Neuronal stem cell (in vitro differentiated cells): ENCODE data around the gene RNF220.
A peak's percentile ranks its signal among the peaks of the same experiment; 100 is the strongest.

Source experiments
- DNase-seq: peaks from one replicate; pipeline ENCODE4 v3.0.0-alpha.2; 2013; ENCODE audit warnings: low spot score
- H2AFZ ChIP-seq: one replicate; pipeline ENCODE4 v1.6.1; 2013; ENCODE audit warnings: mild to moderate bottlenecking, low read length, inconsistent platforms
- H2AK5ac ChIP-seq: 2 replicates; pipeline ENCODE4 v1.6.1; 2013; ENCODE audit warnings: low read depth, mild to moderate bottlenecking, inconsistent platforms, low read length, moderate library complexity, mixed read lengths
- H2BK120ac ChIP-seq: 2 replicates; pipeline ENCODE4 v1.6.1; 2013; ENCODE audit warnings: low read depth, mild to moderate bottlenecking, inconsistent platforms, low read length, moderate library complexity, mixed read lengths
- H2BK12ac ChIP-seq: one replicate; pipeline ENCODE4 v1.6.1; 2013; ENCODE audit warnings: low read length, inconsistent platforms
- H2BK15ac ChIP-seq: 2 replicates; pipeline ENCODE4 v1.6.1; 2013; ENCODE audit warnings: mild to moderate bottlenecking, low read length, inconsistent platforms, mixed read lengths
- H2BK5ac ChIP-seq: one replicate; pipeline ENCODE4 v1.6.1; 2013; ENCODE audit warnings: inconsistent platforms, mild to moderate bottlenecking, low read length, moderate library complexity
- H3K14ac ChIP-seq: one replicate; pipeline ENCODE4 v1.6.1; 2013; ENCODE audit warnings: low read length, inconsistent platforms
- H3K18ac ChIP-seq: 2 replicates; pipeline ENCODE4 v1.6.1; 2013; ENCODE audit warnings: low read length, inconsistent platforms
- H3K23ac ChIP-seq: 2 replicates; pipeline ENCODE4 v1.6.1; 2013; ENCODE audit warnings: low read depth, mild to moderate bottlenecking, mixed read lengths, low read length, inconsistent platforms; ENCODE audit not compliant: poor library complexity
- H3K27ac ChIP-seq: replicated peaks from 3 replicates; pipeline ENCODE4 v1.5.1; 2013; ENCODE audit warnings: low read length, inconsistent platforms
- H3K27me3 ChIP-seq, 3 experiments: 2 replicates each; pipeline ENCODE4 v1.6.1; 2013; ENCODE audit warnings: low read length in 3 of 3, mild to moderate bottlenecking in 2 of 3, inconsistent platforms in 1 of 3, low read depth in 1 of 3, mixed read lengths in 1 of 3, moderate library complexity in 1 of 3; ENCODE audit not compliant: control insufficient read depth in 3 of 3, insufficient read depth in 3 of 3
- H3K36me3 ChIP-seq, 2 donors: replicated peaks in 1 of 2; 2 replicates each; pipeline ENCODE4 v1.6.1; 2013; ENCODE audit warnings: low read length in 2 of 2; ENCODE audit not compliant: control insufficient read depth in 2 of 2, insufficient read depth in 2 of 2
- H3K4ac ChIP-seq: 2 replicates; pipeline ENCODE4 v1.6.1; 2013; ENCODE audit warnings: inconsistent platforms, mild to moderate bottlenecking, low read length, moderate library complexity
- H3K4me1 ChIP-seq, 2 donors: 1 replicate in 1 of 2; 2 replicates in 1 of 2; pipeline ENCODE4 v1.6.1; 2013; ENCODE audit warnings: low read length in 2 of 2, low read depth in 1 of 2; ENCODE audit not compliant: control insufficient read depth in 2 of 2, insufficient read depth in 1 of 2
- H3K4me2 ChIP-seq: one replicate; pipeline ENCODE4 v1.6.1; 2013; ENCODE audit warnings: mild to moderate bottlenecking, low read length, inconsistent platforms; ENCODE audit not compliant: insufficient read depth, poor library complexity, severe bottlenecking
- H3K4me3 ChIP-seq, 2 donors: 2 replicates each; pipeline ENCODE4 v1.5.1; 2013; ENCODE audit warnings: low read length in 2 of 2, mild to moderate bottlenecking in 2 of 2, inconsistent platforms in 1 of 2, moderate library complexity in 1 of 2
- H3K79me1 ChIP-seq: one replicate; pipeline ENCODE4 v1.6.1; 2013; ENCODE audit warnings: low read depth, mild to moderate bottlenecking, inconsistent platforms, low read length, moderate library complexity
- H3K9ac ChIP-seq: one replicate; pipeline ENCODE4 v1.6.1; 2013; ENCODE audit warnings: mild to moderate bottlenecking, low read depth, low read length, inconsistent platforms; ENCODE audit not compliant: poor library complexity
- H3K9me3 ChIP-seq, 2 donors: replicated peaks in 1 of 2; 2 replicates each; pipeline versions ENCODE3 to v1.6.1; 2013; ENCODE audit warnings: low read length in 2 of 2, mild to moderate bottlenecking in 2 of 2, inconsistent platforms in 1 of 2, low read depth in 1 of 2, mixed read lengths in 1 of 2, moderate library complexity in 1 of 2; ENCODE audit not compliant: control insufficient read depth in 2 of 2, insufficient read depth in 1 of 2
- H4K8ac ChIP-seq: one replicate; pipeline ENCODE4 v1.6.1; 2013; ENCODE audit warnings: low read depth, mild to moderate bottlenecking, inconsistent platforms, low read length, moderate library complexity
- H4K91ac ChIP-seq: one replicate; pipeline ENCODE4 v1.6.1; 2013; ENCODE audit warnings: low read length, low read depth, mild to moderate bottlenecking, inconsistent platforms; ENCODE audit not compliant: poor library complexity
- WGBS, 2 donors: extraction: QIAGEN DNeasy Blood & Tissue Kit; methylation state at CpG; one replicate each; pipeline ENCODE4 v1.1.7; 2013; ENCODE audit warnings: missing lambda C conversion rate in 2 of 2, mixed read lengths in 1 of 2; ENCODE audit not compliant: insufficient read length in 2 of 2, insufficient replicate concordance in 1 of 2; ENCODE audit errors: extremely low coverage in 2 of 2; 5-methylcytosine and 5-hydroxymethylcytosine counted together

The RNF220 gene

GRCh38 chr1:44553771-44554170 is 148.7 kb downstream of the RNF220 start:
- Histone ChIP-seq H2AFZ (no peak overlapping the region), H3K79me1 (no peaks in the 10 kb centered on the region), H3K27ac (no peak overlapping the region), H3K14ac (no peak overlapping the region), H4K8ac (no peak overlapping the region), H3K4me2 (no peak overlapping the region), H2BK120ac (no peak overlapping the region), H3K4ac (no peak overlapping the region), H3K4me1 (peaks cover 0 to 2% of the 10 kb centered on the region in 2 donors), H2BK15ac (no peak overlapping the region), H4K91ac (no peak overlapping the region), H3K18ac (no peak overlapping the region), H2BK12ac (no peak overlapping the region), H3K4me3 (peak overlapping the region in 1 of 2 donors; percentile 19), H2BK5ac (no peak overlapping the region), H2AK5ac (no peak overlapping the region), H3K9ac (no peak overlapping the region), H3K27me3 (peaks cover 0 to 16% (median 0%) of the 10 kb centered on the region in 3 experiments), H3K36me3 (peaks cover 0 to 22% of the 10 kb centered on the region in 2 donors), H3K23ac (no peak overlapping the region), H3K9me3 (no peaks in the 10 kb centered on the region)
- no peak for DNase-seq
- no CpG with 5 or more reads among the region's 6 CpGs for WGBS, 2 donors

- no peak overlapping the region for H3K4me2 ChIP-seq
- no peak overlapping the region for H3K23ac ChIP-seq
- H2AK5ac ChIP-seq = no peak overlapping the region
- no peaks in the 10 kb centered on the region for H3K9me3 ChIP-seq
- H2BK15ac ChIP-seq = no peak overlapping the region
- H3K9ac ChIP-seq = no peak overlapping the region
- H3K27ac ChIP-seq = no peak overlapping the region
- H2BK12ac ChIP-seq = no peak overlapping the region
- H3K79me1 ChIP-seq = peaks cover 1% of the 10 kb centered on the region
- H4K8ac ChIP-seq = no peak overlapping the region
- no peak overlapping the region for H4K91ac ChIP-seq
- no peak overlapping the region for H2BK5ac ChIP-seq
- H3K4me1 ChIP-seq = peaks cover 0 to 2% of the 10 kb centered on the region in 2 donors
- no peak overlapping the region for H3K14ac ChIP-seq
- no peak overlapping the region for H3K18ac ChIP-seq
- H2BK120ac ChIP-seq = no peak overlapping the region
- H3K4me3 ChIP-seq = no peak overlapping the region
- H3K27me3 ChIP-seq = peaks cover 0 to 15% (median 0%) of the 10 kb centered on the region in 3 experiments
- DNase-seq = no peak
- no peak overlapping the region for H3K4ac ChIP-seq
- H3K36me3 ChIP-seq = peaks cover 0 to 24% of the 10 kb centered on the region in 2 donors
- no CpG with 5 or more reads among the region's 2 CpGs for WGBS, 2 donors
- no peak overlapping the region for H2AFZ ChIP-seq
These were observed 149.7 kb downstream of the RNF220 start for GRCh38 chr1:44554706-44555105.

- H3K23ac ChIP-seq = no peak overlapping the region
- H3K9ac ChIP-seq = no peak overlapping the region
- no peak overlapping the region for H2BK5ac ChIP-seq
- H3K9me3 ChIP-seq = no peaks in the 10 kb centered on the region
- WGBS, 2 donors = no CpG with 5 or more reads among the region's 6 CpGs
- H2AFZ ChIP-seq = no peak overlapping the region
- H3K14ac ChIP-seq = no peak overlapping the region
- no peak overlapping the region for H3K27ac ChIP-seq
- no peak overlapping the region for H3K4ac ChIP-seq
- H4K91ac ChIP-seq = no peak overlapping the region
- peaks cover 0 to 31% of the 10 kb centered on the region in 2 donors for H3K36me3 ChIP-seq
- H3K4me2 ChIP-seq = no peak overlapping the region
- H2BK15ac ChIP-seq = no peak overlapping the region
- peaks cover 0 to 2% of the 10 kb centered on the region in 2 donors for H3K4me1 ChIP-seq
- H2AK5ac ChIP-seq = no peak overlapping the region
- H3K4me3 ChIP-seq = no peak overlapping the region
- no peak overlapping the region for H2BK120ac ChIP-seq
- peaks cover 0 to 6% (median 0%) of the 10 kb centered on the region in 3 experiments for H3K27me3 ChIP-seq
- no peak overlapping the region for H3K18ac ChIP-seq
- H3K79me1 ChIP-seq = peaks cover 1% of the 10 kb centered on the region
- no peak overlapping the region for H2BK12ac ChIP-seq
- no peak overlapping the region for H4K8ac ChIP-seq
- DNase-seq = no peak
These were observed 152.7 kb downstream of the RNF220 start for GRCh38 chr1:44557778-44558177.

GRCh38 chr1:44558883-44559282 is 153.8 kb downstream of the RNF220 start:
- Histone ChIP-seq H3K4me3 (no peak overlapping the region), H2BK12ac (no peak overlapping the region), H3K23ac (no peak overlapping the region), H3K27me3 (peaks cover 0 to 5% (median 0%) of the 10 kb centered on the region in 3 experiments), H3K18ac (no peak overlapping the region), H3K27ac (no peak overlapping the region), H2AFZ (no peak overlapping the region), H3K36me3 (peaks cover 0 to 26% of the 10 kb centered on the region in 2 donors), H4K91ac (no peak overlapping the region), H2BK15ac (no peak overlapping the region), H3K4ac (peak overlapping the region; percentile 39), H2BK120ac (no peak overlapping the region), H4K8ac (no peak overlapping the region), H3K4me2 (no peak overlapping the region), H3K9ac (no peak overlapping the region), H3K14ac (no peak overlapping the region), H3K4me1 (peaks cover 0 to 2% of the 10 kb centered on the region in 2 donors), H2AK5ac (no peak overlapping the region), H2BK5ac (no peak overlapping the region), H3K79me1 (peaks cover 1% of the 10 kb centered on the region), H3K9me3 (no peaks in the 10 kb centered on the region)
- no peak for DNase-seq
- no CpG with 5 or more reads among the region's 6 CpGs for WGBS, 2 donors
